ENCODE results near the gene ENOSF1. TPM values are rescaled to one million over a fixed set of nuclear protein-coding genes. Genes with fewer than 3 reads are reported as not detected.

ENOSF1 gene
- polyA plus RNA-seq, 1 of the 3 experiments (the other 2 are of a cell fraction), result 23.3 TPM

- DNase-seq, result no peak
- no peak overlapping the region for H3K4me3 ChIP-seq (ENCODE audit: low read depth in 2 of 2, low read length in 1 of 2)
- H3K9ac ChIP-seq, result no peak overlapping the region
- H3K27ac ChIP-seq (ENCODE audit: low read depth in 2 of 2, low read length in 1 of 2), result no peak overlapping the region
- H3K9me2 ChIP-seq, result no peaks in the 10 kb centered on the region
- no peaks in the 10 kb centered on the region for H3F3A ChIP-seq (replicated peaks; ENCODE audit: insufficient read depth)
- TF ChIP-seq YY1 (IDR thresholded peaks at IDR 0.05; ENCODE audit: low read depth), result no peak
- TF ChIP-seq TEAD4 (IDR thresholded peaks at IDR 0.05; ENCODE audit: borderline replicate concordance, insufficient read depth), result no peak
- no peak for TF ChIP-seq GATA2 (CRISPR knock-in tag; IDR thresholded peaks at IDR 0.05)
- no peak for TF ChIP-seq EZH2phosphoT487 (IDR thresholded peaks at IDR 0.05; ENCODE audit: borderline replicate concordance, low read depth)
- TF ChIP-seq IRF3 (IDR thresholded peaks at IDR 0.05; ENCODE audit: low read depth, low read length), result no peak
- TF ChIP-seq MXI1 (IDR thresholded peaks at IDR 0.05; ENCODE audit: low read depth, low read length), result no peak
- no peak for TF ChIP-seq RAD21 (IDR thresholded peaks at IDR 0.05; ENCODE audit: low read length)
- no peak for TF ChIP-seq ZBTB33 (IDR thresholded peaks at IDR 0.05; ENCODE audit: borderline replicate concordance, low read depth)
- no peak for TF ChIP-seq POLR2AphosphoS5 (IDR thresholded peaks at IDR 0.05; ENCODE audit: low read depth, low read length)
- CTCF ChIA-PET, result interaction anchor here (1.0 to 1.5 kb wide), 2 partner anchors 10 to 16 kb away, joined by 4 read pairs; no protein-coding TSS in a partner anchor
- no peaks in the 10 kb centered on the region; a peak in 1 of 4 replicates for H3K4me1 ChIP-seq (ENCODE audit: control insufficient read depth in 1 of 2, insufficient read depth in 2 of 2, low read depth in 1 of 2, low read length in 1 of 2)
- no peaks in the 10 kb centered on the region for H3K9me3 ChIP-seq
- peaks cover 6 to 8% of the 10 kb centered on the region in 2 experiments for H3K36me3 ChIP-seq (replicated peaks in 1 of 2; ENCODE audit: control insufficient read depth in 1 of 2, insufficient read depth in 2 of 2, low read length in 1 of 2)
- H3K79me2 ChIP-seq (ENCODE audit: insufficient read depth), result no peaks in the 10 kb centered on the region
- no peaks in the 10 kb centered on the region for H3K27me3 ChIP-seq (ENCODE audit: insufficient read depth)
- H2AFZ ChIP-seq (ENCODE audit: low read depth), result no peak overlapping the region
- H3K4me2 ChIP-seq, result no peak overlapping the region
- no peaks in the 10 kb centered on the region for H4K20me1 ChIP-seq (ENCODE audit: insufficient read depth)
- WGBS (ENCODE audit: low lambda C conversion rate), result 79% methylated on average over 8 of the region's 8 CpGs
- POLR2A ChIA-PET, result no interaction called here
Observed at GRCh38 chr18:693466-694187, 18.8 kb downstream of the ENOSF1 start.

GRCh38 chr18:692824-693223, 19.6 kb downstream of the ENOSF1 start:
- Histone ChIP-seq H3K36me3 (replicated peaks in 1 of 2; ENCODE audit: control insufficient read depth in 1 of 2, insufficient read depth in 2 of 2, low read length in 1 of 2) (peaks cover 6 to 8% of the 10 kb centered on the region in 2 experiments), H3K9ac (no peak overlapping the region)
- POLR2A ChIA-PET, result no interaction called here
- no peak for TF ChIP-seq ZBTB33 (IDR thresholded peaks at IDR 0.05; ENCODE audit: borderline replicate concordance, low read depth)
- TF ChIP-seq EP300 (IDR thresholded peaks at IDR 0.05; ENCODE audit: borderline replicate concordance in 1 of 2, low read depth in 1 of 2, low read length in 1 of 2), result no peak
- TF ChIP-seq TEAD4 (IDR thresholded peaks at IDR 0.05; ENCODE audit: borderline replicate concordance, insufficient read depth), result no peak
- no peak for TF ChIP-seq REST (IDR thresholded peaks at IDR 0.05; ENCODE audit: low read depth, low read length)
- TF ChIP-seq RAD21 (IDR thresholded peaks at IDR 0.05; ENCODE audit: low read length), result no peak
- TF ChIP-seq MXI1 (IDR thresholded peaks at IDR 0.05; ENCODE audit: low read depth, low read length), result no peak
- no peak for TF ChIP-seq EZH2phosphoT487 (IDR thresholded peaks at IDR 0.05; ENCODE audit: borderline replicate concordance, low read depth)
- no peak for TF ChIP-seq RXRA (IDR thresholded peaks at IDR 0.05; ENCODE audit: borderline replicate concordance, low read depth)
- no peak for TF ChIP-seq NFIC (IDR thresholded peaks at IDR 0.05; ENCODE audit: borderline replicate concordance)
- no peak for TF ChIP-seq SIN3A (IDR thresholded peaks at IDR 0.05; ENCODE audit: borderline replicate concordance, low read depth, low read length)

More at GRCh38 chr18:692824-693223, 19.6 kb downstream of the ENOSF1 start:
- Histone ChIP-seq H3K4me3 (ENCODE audit: low read depth in 2 of 2, low read length in 1 of 2) (no peak overlapping the region), H3K9me2 (no peaks in the 10 kb centered on the region), H3K27me3 (ENCODE audit: insufficient read depth) (no peaks in the 10 kb centered on the region), H3K79me2 (ENCODE audit: insufficient read depth) (no peaks in the 10 kb centered on the region), H3K27ac (ENCODE audit: low read depth in 2 of 2, low read length in 1 of 2) (no peak overlapping the region), H3K9me3 (no peaks in the 10 kb centered on the region), H3K4me2 (no peak overlapping the region), H3K4me1 (ENCODE audit: control insufficient read depth in 1 of 2, insufficient read depth in 2 of 2, low read depth in 1 of 2, low read length in 1 of 2) (no peaks in the 10 kb centered on the region; a peak in 1 of 4 replicates), H2AFZ (ENCODE audit: low read depth) (no peak overlapping the region), H3F3A (replicated peaks; ENCODE audit: insufficient read depth) (no peaks in the 10 kb centered on the region), H4K20me1 (ENCODE audit: insufficient read depth) (no peaks in the 10 kb centered on the region)
- 98% methylated on average over 6 of the region's 6 CpGs for WGBS (ENCODE audit: low lambda C conversion rate)
- DNase-seq, result no peak
- CTCF ChIA-PET, result interaction anchor here (0.8 to 1.5 kb wide), 4 partner anchors 10 to 69 kb away, joined by 3 to 4 read pairs (median 4); no protein-coding TSS in a partner anchor

Measured in SK-N-SH (cell line).